Naive thymus-derived CD8-positive, alpha-beta T cell (primary cell): Measurements from ENCODE around the gene GSTO1. TPM values are rescaled to one million over a fixed set of nuclear protein-coding genes. Genes with fewer than 3 reads are reported as not detected.

Experiments
- ATAC-seq, 2 donors: fragments of 150-1000 bp; cut with Tn5 transposase in 1 of 2; sonication (Bioruptor Pico), chemical (Tn5 transposase) in 1 of 2; 1 replicate in 1 of 2; 2 replicates in 1 of 2; pipeline ENCODE4 v1.10.0; 2021; ENCODE audit warnings: mild to moderate bottlenecking in 2 of 2, moderate library complexity in 2 of 2
- POLR2A ChIA-PET: fragments of 350-600 bp; sonication (Branson Sonifier 250); formaldehyde crosslinking; loops from one replicate; lab custom pipeline; 2021; ENCODE audit warnings: antibody characterized with exemption; lab: Charles Lee
- DNase-seq, 10 donors: peaks; one replicate each; pipeline versions ENCODE4 v3.0.0 to v3.0.0-alpha.2; 2020 to 2022
- H3K27ac Mint-ChIP-seq, 10 donors: one replicate each; pipeline ENCODE4 v1.8.0; 2020 to 2022; ENCODE audit warnings: mild to moderate bottlenecking in 10 of 10, mixed read lengths in 10 of 10, moderate library complexity in 4 of 10, inconsistent platforms in 1 of 10
- H3K27me3 Mint-ChIP-seq, 5 donors: one replicate each; pipeline ENCODE4 v1.8.0; 2021 to 2022; ENCODE audit warnings: mixed read lengths in 5 of 5
- H3K36me3 Mint-ChIP-seq, 3 donors: one replicate each; pipeline ENCODE4 v1.8.0; 2020 to 2022; ENCODE audit warnings: mixed read lengths in 3 of 3, mild to moderate bottlenecking in 2 of 3, inconsistent platforms in 1 of 3
- H3K4me1 Mint-ChIP-seq, 4 donors: one replicate each; pipeline ENCODE4 v1.8.0; 2021 to 2022; ENCODE audit warnings: mixed read lengths in 4 of 4
- H3K4me3 Mint-ChIP-seq, 10 donors: one replicate each; pipeline ENCODE4 v1.8.0; 2020 to 2022; ENCODE audit warnings: mild to moderate bottlenecking in 10 of 10, mixed read lengths in 10 of 10, moderate library complexity in 6 of 10, inconsistent platforms in 1 of 10
- H3K9me3 Mint-ChIP-seq, 9 donors: one replicate each; pipeline ENCODE4 v1.8.0; 2020 to 2022; ENCODE audit warnings: mixed read lengths in 9 of 9, mild to moderate bottlenecking in 3 of 9, inconsistent platforms in 1 of 9, moderate library complexity in 1 of 9
- polyA plus RNA-seq, 3 donors: library from polyadenylated mRNA; unstranded; fragments of 300-500 nt; fragmentation: Illumina TruSeq; gene quantifications; one replicate each; pipeline ENCODE4 v1.2.3, GENCODE V29; 2021
- total RNA-seq, 8 experiments: library from RNA in 2 of 8; stranded (reverse) in 2 of 8; gene quantifications; one replicate each; pipeline ENCODE4 v1.2.3 and lab custom pipeline; 2021 to 2026

GSTO1 gene
- total and polyA plus RNA-seq, 5 experiments from 2014 or later, result 38.7 to 135 (median 119) TPM

DNA sequence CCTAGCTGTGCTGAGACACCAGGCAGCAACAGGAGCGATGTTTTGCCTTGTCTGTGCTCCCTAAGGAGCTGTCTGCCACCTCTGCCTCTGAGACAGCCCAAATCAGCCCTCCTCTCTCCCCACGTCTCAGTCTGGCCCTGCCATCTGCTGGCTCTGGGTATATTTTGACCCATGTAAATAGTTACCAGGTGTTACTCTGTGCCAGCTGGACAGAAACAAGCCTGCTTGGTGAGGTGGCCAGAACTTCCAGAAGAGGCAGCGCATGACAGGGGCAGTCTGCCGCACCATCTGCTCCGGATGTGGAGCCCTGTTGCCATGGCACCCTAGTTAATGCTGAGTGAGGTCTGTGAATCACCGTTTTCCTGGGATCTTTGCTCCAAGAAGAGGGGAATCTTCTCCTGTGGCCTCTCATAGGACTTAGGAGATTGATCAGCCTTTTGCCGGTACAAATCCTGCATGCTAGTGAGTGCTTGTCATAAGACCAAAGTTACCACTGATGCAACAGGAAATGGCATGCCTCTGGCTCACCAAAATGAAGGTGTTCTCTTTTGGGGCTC is 46.1 kb downstream of the GSTO1 start:
- Mint-ChIP-seq H3K27ac (peak overlapping the region in 9 of 10 donors; percentile 22 to 88 (median 70)), H3K9me3 (no peaks in the 10 kb centered on the region), H3K36me3 (no peaks in the 10 kb centered on the region), H3K27me3 (peaks cover 0 to under 1% (median 0%) of the 10 kb centered on the region in 5 donors), H3K4me1 (peaks cover 24 to 52% (median 37%) of the 10 kb centered on the region in 4 donors), H3K4me3 (peak overlapping the region in 9 of 10 donors; percentile 6 to 67 (median 55))
- DNase-seq (peak in 2 of 10 donors; percentile 23 to 32), ATAC-seq (peak in 1 of 2 donors; percentile 43)
- POLR2A ChIA-PET, result interaction anchor here (1.5 kb wide), 1 partner anchor 38 kb away, joined by 7 read pairs; the partner anchor contains the start of gene ITPRIP

DNA sequence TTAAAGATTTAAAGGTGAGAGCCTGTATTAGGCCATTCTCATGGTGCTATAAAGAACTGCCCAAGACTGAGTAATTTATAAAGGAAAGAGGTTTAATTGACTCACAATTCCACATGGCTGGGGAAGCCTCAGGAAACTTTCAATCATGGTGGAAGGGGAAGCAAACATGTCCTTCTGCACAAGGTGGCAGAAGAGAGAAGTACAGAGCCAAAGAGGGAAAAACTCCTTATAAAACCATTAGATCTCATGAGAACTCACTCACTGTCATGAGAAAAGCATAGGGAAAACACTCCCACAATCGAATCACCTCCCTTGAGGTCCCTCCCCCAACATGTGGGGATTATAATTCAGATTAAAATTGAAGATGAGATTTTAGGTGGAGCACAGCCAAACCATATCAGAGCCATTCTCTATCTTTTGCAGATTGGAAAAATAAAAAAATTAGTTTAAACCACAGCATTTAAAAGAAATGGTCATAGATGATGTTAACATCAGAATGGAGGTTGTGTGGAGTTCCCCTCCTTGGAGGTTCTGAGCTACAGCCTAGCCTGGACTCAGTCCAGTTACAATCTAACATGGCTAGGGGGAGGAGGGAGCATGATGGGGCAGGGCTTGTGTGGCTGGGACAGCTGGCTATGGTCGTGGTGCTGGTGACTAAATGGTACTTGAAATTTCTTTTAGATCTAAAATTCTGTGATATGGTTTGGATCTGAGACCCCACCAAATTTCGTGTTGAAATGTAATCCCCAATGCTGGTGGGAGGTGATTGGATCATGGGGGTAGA is 47.4 kb downstream of the GSTO1 start:
- peaks cover 0 to 2% (median 0%) of the 10 kb centered on the region in 5 donors for H3K27me3 Mint-ChIP-seq
- H3K36me3 Mint-ChIP-seq, result no peaks in the 10 kb centered on the region
- peaks cover 32 to 65% (median 50%) of the 10 kb centered on the region in 4 donors for H3K4me1 Mint-ChIP-seq
- DNase-seq (no peak), ATAC-seq (no peak)
- POLR2A ChIA-PET, result interaction anchor here (0.7 to 1.6 kb wide), 2 partner anchors 20 to 36 kb away, joined by 3 to 5 read pairs; partner anchors contain the start of gene ITPRIP
- peak overlapping the region in 1 of 10 donors; percentile 19 for H3K4me3 Mint-ChIP-seq
- H3K9me3 Mint-ChIP-seq, result no peaks in the 10 kb centered on the region
- H3K27ac Mint-ChIP-seq, result peak overlapping the region in 3 of 10 donors; percentile 5 to 88 (median 62)

DNA sequence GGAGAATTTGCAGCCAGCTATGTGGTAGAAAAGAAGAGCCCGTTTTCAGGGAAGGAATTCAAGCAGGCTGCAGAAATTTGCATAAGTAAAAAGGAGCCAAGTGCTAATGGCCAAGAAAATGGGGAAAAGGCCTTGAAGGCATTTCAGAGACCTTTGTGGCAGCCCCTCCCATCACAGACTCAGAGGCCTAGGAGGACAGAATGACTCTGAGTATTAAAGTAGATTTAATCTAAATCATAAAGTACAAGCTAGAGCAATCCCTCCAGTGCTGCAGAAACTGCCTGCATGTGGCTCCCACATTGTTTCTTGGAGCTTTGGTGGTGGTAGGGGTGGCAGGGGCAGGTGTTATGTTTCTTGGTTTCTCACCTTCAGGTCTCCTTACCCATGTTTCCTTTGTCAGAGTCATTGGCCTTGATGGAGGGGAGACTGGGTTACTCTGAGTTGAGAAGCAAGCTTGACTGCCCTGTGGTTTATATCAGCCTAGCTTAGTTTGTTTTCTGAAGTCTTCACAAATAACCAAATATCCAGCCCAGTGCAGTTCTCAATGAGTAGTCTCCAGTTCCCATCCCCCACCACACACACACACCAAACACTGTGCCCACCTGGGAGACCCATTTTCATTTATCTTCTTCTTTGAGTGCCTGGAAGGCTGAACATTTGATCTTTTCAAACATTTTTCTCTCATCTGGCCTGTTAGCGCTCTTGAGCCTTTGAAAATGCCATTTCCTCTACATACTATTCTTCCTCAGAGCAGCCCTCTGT is 49.1 kb downstream of the GSTO1 start:
- ATAC-seq (no peak), DNase-seq (no peak)
- H3K9me3 Mint-ChIP-seq, result no peaks in the 10 kb centered on the region
- POLR2A ChIA-PET, result interaction anchor here (0.7 to 1.6 kb wide), 2 partner anchors 18 to 47 kb away, joined by 3 to 5 read pairs; no protein-coding TSS in a partner anchor
- H3K4me3 Mint-ChIP-seq, result peak overlapping the region in 2 of 10 donors; percentile 27 to 50
- peaks cover 0 to 2% (median 0%) of the 10 kb centered on the region in 5 donors for H3K27me3 Mint-ChIP-seq
- H3K27ac Mint-ChIP-seq, result peak overlapping the region in 5 of 10 donors; percentile 21 to 78 (median 67)
- H3K36me3 Mint-ChIP-seq, result no peaks in the 10 kb centered on the region
- peaks cover 46 to 82% (median 66%) of the 10 kb centered on the region in 4 donors for H3K4me1 Mint-ChIP-seq

DNA sequence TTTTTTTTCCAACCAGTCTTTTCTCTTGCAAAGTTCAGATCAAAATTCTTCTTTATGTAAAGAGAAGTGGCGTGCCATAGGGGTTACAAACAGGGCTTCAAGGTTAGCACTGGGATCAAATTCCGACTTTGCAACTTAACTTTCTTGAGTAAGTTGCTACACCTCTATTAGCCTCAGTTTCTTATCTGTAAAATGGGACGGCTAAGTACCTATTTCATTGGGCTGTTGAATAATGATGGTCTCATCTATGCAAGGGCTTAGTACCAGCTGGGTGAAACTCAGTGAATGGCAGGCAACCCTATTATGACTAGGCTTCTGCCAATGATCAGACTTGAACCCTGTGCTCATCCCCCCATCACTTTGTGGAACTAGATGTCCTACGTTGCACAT is 49.7 kb downstream of the GSTO1 start:
- Mint-ChIP-seq H3K4me3 (peak overlapping the region in 3 of 10 donors; percentile 12 to 50 (median 27)), H3K9me3 (no peaks in the 10 kb centered on the region), H3K36me3 (no peaks in the 10 kb centered on the region), H3K27ac (peak overlapping the region in 5 of 10 donors; percentile 9 to 78 (median 65)), H3K27me3 (peaks cover 0 to 2% (median 0%) of the 10 kb centered on the region in 5 donors), H3K4me1 (peaks cover 50 to 86% (median 71%) of the 10 kb centered on the region in 4 donors)
- ATAC-seq (no peak), DNase-seq (no peak)
- POLR2A ChIA-PET, result interaction anchor here (0.7 to 6.4 kb wide), 3 partner anchors 22 to 47 kb away, joined by 3 to 93 read pairs (median 33); partner anchors contain the start of gene ITPRIP

DNA sequence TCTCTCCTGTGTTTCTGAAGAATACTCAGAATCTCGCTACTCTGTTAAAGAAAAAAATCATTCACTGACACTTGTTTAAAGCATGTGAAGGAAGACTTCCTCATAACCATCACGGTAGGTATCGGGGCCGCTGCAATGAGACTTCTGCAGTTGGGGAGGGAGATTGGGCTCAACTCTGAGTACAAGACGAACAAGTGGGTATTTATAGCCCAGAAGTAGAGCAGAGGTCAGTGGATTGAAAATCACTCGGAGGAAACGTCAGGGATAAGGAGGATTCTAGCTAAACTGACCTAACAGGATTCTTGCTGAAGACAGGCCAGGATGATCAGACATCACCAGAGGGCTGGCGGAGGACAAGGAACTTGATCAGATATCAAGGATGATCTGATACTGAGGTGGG is 50.2 kb downstream of the GSTO1 start:
- Mint-ChIP-seq H3K9me3 (no peaks in the 10 kb centered on the region), H3K36me3 (peaks cover 0 to 1% (median 0%) of the 10 kb centered on the region in 3 donors), H3K4me1 (peaks cover 51 to 89% (median 76%) of the 10 kb centered on the region in 4 donors), H3K27ac (peak overlapping the region in 7 of 10 donors; percentile 1 to 85 (median 40)), H3K27me3 (peaks cover 0 to 2% (median 0%) of the 10 kb centered on the region in 5 donors), H3K4me3 (peak overlapping the region in 3 of 10 donors; percentile 12 to 37 (median 23))
- POLR2A ChIA-PET, result interaction anchor here (0.6 to 6.4 kb wide), 8 partner anchors 10 to 48 kb away, joined by 4 to 93 read pairs (median 8); partner anchors contain the start of genes CFAP58 and ITPRIP
- ATAC-seq (no peak), DNase-seq (no peak)

DNA sequence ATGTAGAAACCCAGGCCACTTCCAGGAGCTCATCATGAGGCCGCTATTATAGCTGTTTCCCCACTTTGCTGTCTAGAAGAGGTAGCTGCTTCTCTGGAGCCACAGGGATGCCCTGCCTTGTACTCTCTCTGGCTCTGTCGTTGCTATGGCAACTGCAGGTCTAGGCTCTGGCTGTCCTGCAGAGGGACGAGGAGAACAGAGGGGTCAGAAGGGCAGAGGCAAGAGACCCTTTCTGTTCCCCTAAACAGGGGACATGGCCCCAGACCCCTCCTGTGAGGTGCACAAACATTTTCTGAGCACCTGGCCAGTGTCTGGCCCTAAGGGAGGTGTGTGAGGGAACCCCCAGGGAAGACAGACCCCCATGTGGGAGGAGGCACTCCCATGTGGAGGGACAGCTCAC is 52.2 kb downstream of the GSTO1 start:
- H3K27ac Mint-ChIP-seq, result peak overlapping the region in 6 of 10 donors; percentile 44 to 92 (median 72)

DNA sequence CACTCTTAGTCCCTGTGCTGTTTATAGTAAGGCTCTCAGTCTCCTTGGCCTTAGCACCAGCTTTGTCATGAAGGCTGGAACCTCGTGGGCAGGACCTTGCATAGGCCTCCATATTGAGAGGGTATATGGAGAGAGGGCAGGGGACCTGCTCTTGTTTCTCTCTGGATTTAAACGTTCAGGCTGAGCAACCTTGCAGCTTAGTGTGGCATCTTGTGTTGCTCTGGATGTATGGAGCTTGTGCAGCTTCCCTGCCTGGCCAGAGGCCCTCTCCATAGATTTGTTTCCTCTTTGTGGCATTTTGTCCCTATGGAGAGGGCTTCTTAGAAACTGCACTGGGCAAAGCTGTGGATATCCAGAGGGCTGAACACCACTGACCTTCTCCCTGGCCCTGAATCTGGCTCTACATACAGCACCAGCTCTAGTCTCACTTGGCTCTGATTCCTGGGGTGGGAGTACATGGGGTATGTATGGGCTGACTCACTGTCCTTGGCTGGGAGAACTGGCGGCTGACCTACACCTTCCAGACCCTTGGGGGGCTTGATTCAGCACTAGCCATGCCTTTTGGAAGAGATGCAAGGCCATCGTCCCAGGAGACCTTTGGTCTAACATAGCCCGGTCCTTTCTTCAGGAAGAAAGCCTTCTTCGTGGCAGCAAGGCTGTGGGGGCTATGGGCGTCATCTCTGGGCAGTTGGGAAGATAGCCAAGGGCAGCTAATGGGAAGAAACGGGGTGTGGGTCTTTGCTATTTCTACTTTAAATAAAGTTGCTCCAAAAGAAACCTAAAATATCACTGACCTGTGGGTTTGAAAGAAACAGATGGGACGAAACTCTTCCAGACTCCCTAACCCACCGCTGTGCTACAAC is 53.1 kb downstream of the GSTO1 start:
- H3K36me3 Mint-ChIP-seq, result peaks cover 0 to 22% (median 6%) of the 10 kb centered on the region in 3 donors
- DNase-seq (no peak), ATAC-seq (no peak)
- POLR2A ChIA-PET, result interaction anchor here (1.2 to 6.4 kb wide), 5 partner anchors 14 to 42 kb away, joined by 4 to 93 read pairs (median 24); partner anchors contain the start of gene ITPRIP
- H3K9me3 Mint-ChIP-seq, result no peaks in the 10 kb centered on the region
- H3K27ac Mint-ChIP-seq, result peak overlapping the region; percentile 16 to 90 (median 80)
- H3K4me3 Mint-ChIP-seq, result peak overlapping the region; percentile 50 to 83 (median 71)
- H3K27me3 Mint-ChIP-seq, result peaks cover 0 to 2% (median 0%) of the 10 kb centered on the region in 5 donors
- H3K4me1 Mint-ChIP-seq, result peaks cover 49 to 87% (median 74%) of the 10 kb centered on the region in 4 donors

More for the DNA sequence above, 52.2 kb downstream of the GSTO1 start:
- no peak for DNase-seq
- peak overlapping the region in 1 of 10 donors; percentile 48 for H3K4me3 Mint-ChIP-seq
- POLR2A ChIA-PET, result interaction anchor here (0.8 to 6.4 kb wide), 7 partner anchors 14 to 43 kb away, joined by 3 to 93 read pairs (median 11); partner anchors contain the start of gene ITPRIP
- peaks cover 0 to 13% (median 0%) of the 10 kb centered on the region in 3 donors for H3K36me3 Mint-ChIP-seq
- peaks cover 45 to 86% (median 72%) of the 10 kb centered on the region in 4 donors for H3K4me1 Mint-ChIP-seq
- H3K27me3 Mint-ChIP-seq, result peaks cover 0 to 2% (median 0%) of the 10 kb centered on the region in 5 donors
- no peak for ATAC-seq
- no peaks in the 10 kb centered on the region for H3K9me3 Mint-ChIP-seq

DNA sequence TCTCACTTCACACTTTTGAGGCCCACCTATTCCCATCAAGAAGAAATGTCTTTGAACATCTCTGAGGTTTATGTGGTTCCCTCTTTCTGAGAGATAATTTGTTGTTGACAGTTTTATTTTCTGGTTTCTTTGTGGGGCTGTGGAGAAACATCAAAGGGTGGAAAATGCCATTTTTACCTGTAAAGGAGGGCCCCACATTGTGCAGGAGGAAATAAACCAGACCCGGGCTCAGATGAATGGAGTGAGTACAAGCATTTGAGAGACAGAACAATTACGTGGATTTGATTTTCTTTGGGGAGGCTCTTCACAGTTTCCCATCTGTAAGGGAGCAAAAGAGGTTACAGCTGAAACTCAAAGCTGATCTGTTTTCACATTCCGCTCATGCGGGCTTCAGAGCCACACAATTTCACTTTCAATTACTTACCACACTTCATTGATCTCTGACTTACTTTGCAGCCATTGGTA is 53.8 kb downstream of the GSTO1 start:
- H3K9me3 Mint-ChIP-seq, result no peaks in the 10 kb centered on the region
- H3K27me3 Mint-ChIP-seq, result peaks cover 0 to 2% (median 0%) of the 10 kb centered on the region in 5 donors
- peak in 6 of 10 donors; percentile 32 to 82 (median 57) for DNase-seq
- ATAC-seq, result peak; percentile 75
- peaks cover 0 to 28% (median 11%) of the 10 kb centered on the region in 3 donors for H3K36me3 Mint-ChIP-seq
- H3K4me1 Mint-ChIP-seq, result peaks cover 48 to 81% (median 73%) of the 10 kb centered on the region in 4 donors
- peak overlapping the region; percentile 50 to 83 (median 71) for H3K4me3 Mint-ChIP-seq
- POLR2A ChIA-PET, result interaction anchor here (2.4 to 6.4 kb wide), 3 partner anchors 13 to 28 kb away, joined by 11 to 93 read pairs (median 33); partner anchors contain the start of gene ITPRIP
- peak overlapping the region; percentile 16 to 90 (median 80) for H3K27ac Mint-ChIP-seq

DNA sequence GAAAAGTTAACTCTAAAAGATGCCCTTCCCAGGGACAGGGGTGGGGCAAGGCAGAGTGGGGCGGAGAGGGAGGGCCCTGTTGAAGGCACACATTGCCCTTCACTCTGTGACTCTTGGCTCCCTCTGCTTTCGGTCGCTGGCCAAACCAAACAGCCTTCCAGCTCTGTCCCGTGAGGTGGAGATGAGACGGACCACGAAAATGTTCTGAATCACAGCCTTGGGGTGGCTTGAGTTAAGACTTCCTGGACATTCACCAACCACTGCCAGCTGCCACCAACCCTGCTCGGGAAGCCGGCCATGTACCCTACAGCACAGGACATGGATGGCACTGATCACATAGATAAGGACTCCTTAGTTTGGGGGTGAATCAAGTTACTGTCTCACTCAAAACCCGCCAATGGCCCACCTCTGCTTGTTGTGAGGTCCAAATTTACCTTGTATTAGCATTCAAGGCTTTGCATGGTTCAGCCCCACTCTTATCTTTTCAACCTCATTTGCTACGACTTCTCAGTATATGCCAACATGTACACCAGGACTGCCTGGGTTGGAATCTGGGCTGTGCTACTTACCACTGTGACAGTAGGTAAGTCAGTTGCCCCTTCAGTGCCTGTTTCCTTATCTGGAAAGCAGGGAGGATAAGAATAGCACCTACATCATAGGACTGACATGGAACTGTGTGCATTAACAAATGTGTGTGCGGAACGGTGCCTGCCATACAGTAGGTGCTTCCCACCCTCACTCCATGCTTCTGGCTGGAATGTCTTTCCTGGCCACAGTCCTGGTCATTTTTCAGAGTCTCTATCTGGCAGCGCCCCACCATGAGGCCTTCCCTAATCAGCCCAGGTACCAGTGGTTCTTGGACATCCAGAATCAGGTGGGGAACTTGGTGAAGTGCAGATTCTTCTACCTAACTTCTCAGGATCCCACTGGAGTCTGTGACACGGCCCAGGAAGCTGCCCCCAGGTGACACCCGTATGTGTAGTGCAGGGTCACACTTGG is 55.6 kb downstream of the GSTO1 start:
- Mint-ChIP-seq H3K4me1 (peaks cover 38 to 66% (median 58%) of the 10 kb centered on the region in 4 donors), H3K4me3 (peak overlapping the region in 4 of 10 donors; percentile 5 to 70 (median 30)), H3K27ac (peak overlapping the region in 4 of 10 donors; percentile 12 to 69 (median 49)), H3K27me3 (peaks cover 0 to 2% (median 0%) of the 10 kb centered on the region in 5 donors), H3K9me3 (no peaks in the 10 kb centered on the region), H3K36me3 (peaks cover 0 to 39% (median 18%) of the 10 kb centered on the region in 3 donors)
- ATAC-seq (no peak), DNase-seq (no peak)
- POLR2A ChIA-PET, result interaction anchor here (1.5 to 6.4 kb wide), 4 partner anchors 16 to 28 kb away, joined by 5 to 93 read pairs (median 25); partner anchors contain the start of gene ITPRIP
